Panc1 (cell line): ENCODE results near the gene TP53AIP1. TPM values are rescaled to one million over a fixed set of nuclear protein-coding genes. Genes with fewer than 3 reads are reported as not detected.

Experiments used
- ATAC-seq: fragments of 200-7000 bp; cut with Tn5 transposase; 2 replicates; pipeline ENCODE4 v1.9.1; 2020; ENCODE audit warnings: mild to moderate bottlenecking, moderate library complexity
- BruUV-seq: library from RNA; stranded (reverse); fragments of 400-500 nt; replicated peaks from 2 replicates; lab custom pipeline; 2021; lab: Mats Ljungman, UMichigan
- CTCF ChIA-PET: fragments of 300-600 bp; sonication (Branson Sonifier 250); formaldehyde crosslinking; loops from one replicate; lab custom pipeline; 2022; ENCODE audit warnings: antibody characterized with exemption; lab: Charles Lee
- POLR2A ChIA-PET: fragments of 300-600 bp; sonication (Branson Sonifier 250); formaldehyde crosslinking; loops from one replicate; lab custom pipeline; 2022; ENCODE audit warnings: antibody characterized with exemption; lab: Charles Lee
- DNase-seq: peaks from one replicate; pipeline ENCODE4 v3.0.0-alpha.2; 2010; ENCODE audit warnings: low read depth, low spot score
- H3K27ac ChIP-seq: 2 replicates; pipeline ENCODE4 v1.5.1; 2011; ENCODE audit warnings: mild to moderate bottlenecking, low read length, inconsistent platforms
- H3K27me3 ChIP-seq: fragments of 200-500 bp; sonication (Bioruptor generic); 2 replicates; pipeline ENCODE4 v1.6.0; 2014; ENCODE audit warnings: low read length, inconsistent platforms; ENCODE audit not compliant: control insufficient read depth, insufficient read depth
- H3K36me3 ChIP-seq: fragments of 200-500 bp; sonication (Bioruptor generic); 2 replicates; pipeline ENCODE4 v1.5.1; 2014; ENCODE audit warnings: inconsistent platforms, mild to moderate bottlenecking, low read length, moderate library complexity; ENCODE audit not compliant: control insufficient read depth, insufficient read depth
- H3K4me1 ChIP-seq: 2 replicates; pipeline ENCODE4 v1.5.1; 2011; ENCODE audit warnings: inconsistent platforms, mild to moderate bottlenecking, low read length, moderate library complexity; ENCODE audit not compliant: control insufficient read depth, insufficient read depth
- H3K4me3 ChIP-seq, 2 experiments: 2 replicates each; pipeline ENCODE4 v1.5.1; 2011 to 2012; ENCODE audit warnings: low read depth in 2 of 2, low read length in 2 of 2, mild to moderate bottlenecking in 2 of 2, inconsistent platforms in 1 of 2, moderate library complexity in 1 of 2
- H3K9me3 ChIP-seq: fragments of 200-500 bp; sonication (Bioruptor generic); 2 replicates; pipeline ENCODE4 v1.5.1; 2014; ENCODE audit warnings: low read depth, mild to moderate bottlenecking, inconsistent platforms, low read length, moderate library complexity; ENCODE audit not compliant: control insufficient read depth, insufficient read depth
- POLR2AphosphoS5 ChIP-seq: IDR thresholded peaks from 2 replicates; pipeline ENCODE4 v1.6.1; 2012; ENCODE audit warnings: mild to moderate bottlenecking, low read depth, low read length, moderate library complexity
- SIN3A ChIP-seq: IDR thresholded peaks from 2 replicates; pipeline ENCODE4 v1.6.1; 2012; ENCODE audit warnings: low read depth, mild to moderate bottlenecking, low read length, moderate library complexity, borderline replicate concordance; ENCODE audit not compliant: insufficient read depth
- TCF7L2 ChIP-seq: IDR thresholded peaks from 2 replicates; pipeline ENCODE4 v1.6.1; 2011; ENCODE audit warnings: mild to moderate bottlenecking, low read depth, low read length, inconsistent platforms
- in situ Hi-C: cut with HindIII; loops from 2 replicates; pipeline ENCODE4 v1.10.0; 2016; ENCODE audit warnings: low sequenced_read_pairs, low pct_unique_long_range_greater_than_20kb
- intact Hi-C: fragments of 100-400 bp; cut with micrococcal nuclease; formaldehyde crosslinking; loops from one replicate; pipeline ENCODE4 v1.10.0; 2022; ENCODE audit not compliant: unreplicated experiment
- total RNA-seq: library from RNA; stranded (reverse); gene quantifications from one replicate; pipeline ENCODE4 v1.2.1, GENCODE V29; 2021; ENCODE audit not compliant: unreplicated experiment
- TF ChIP-seq, protein P1 (sequence below): fragments of 450-650 bp; IDR thresholded peaks from 2 replicates; pipeline ENCODE4 v1.5.1; 2017; ENCODE audit warnings: mild to moderate bottlenecking
- TF ChIP-seq, protein P2 (sequence below), 2 experiments: IDR thresholded peaks; 2 replicates each; pipeline ENCODE4 v1.6.1; 2011 to 2012; ENCODE audit warnings: low read depth in 2 of 2, control low read depth in 1 of 2, low read length in 1 of 2, mild to moderate bottlenecking in 1 of 2, moderate library complexity in 1 of 2; ENCODE audit not compliant: insufficient read depth in 1 of 2

TP53AIP1 gene
- total RNA-seq, 1 experiment from 2014 or later, result 0.08 TPM

DNA sequence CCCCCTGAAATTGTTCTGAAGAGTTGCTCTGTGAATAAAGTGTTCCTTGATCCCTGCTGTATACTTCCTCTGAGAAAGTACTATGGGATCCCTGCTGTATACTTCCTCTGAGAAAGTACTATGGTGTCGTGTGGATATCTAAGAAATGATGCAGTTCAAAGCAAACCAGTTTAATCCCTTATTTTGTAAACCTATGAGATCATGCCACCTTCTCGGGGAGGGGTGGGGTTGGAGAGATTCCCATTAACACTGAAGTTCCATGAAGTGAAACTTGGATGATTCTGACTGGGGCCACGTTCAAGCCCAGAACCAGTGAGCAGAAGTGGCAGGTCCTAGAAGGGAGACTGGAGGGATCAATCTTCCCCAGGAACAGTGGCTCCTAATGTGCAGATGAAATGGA lies 13.0 kb upstream of the TP53AIP1 start:
- CTCF ChIA-PET, result interaction anchor here (0.6 to 2.2 kb wide), 2 partner anchors 70 to 74 kb away, joined by 7 to 53 read pairs; no protein-coding TSS in a partner anchor
- BruUV-seq, result no TSS peak
- TF ChIP-seq, protein P1, sequence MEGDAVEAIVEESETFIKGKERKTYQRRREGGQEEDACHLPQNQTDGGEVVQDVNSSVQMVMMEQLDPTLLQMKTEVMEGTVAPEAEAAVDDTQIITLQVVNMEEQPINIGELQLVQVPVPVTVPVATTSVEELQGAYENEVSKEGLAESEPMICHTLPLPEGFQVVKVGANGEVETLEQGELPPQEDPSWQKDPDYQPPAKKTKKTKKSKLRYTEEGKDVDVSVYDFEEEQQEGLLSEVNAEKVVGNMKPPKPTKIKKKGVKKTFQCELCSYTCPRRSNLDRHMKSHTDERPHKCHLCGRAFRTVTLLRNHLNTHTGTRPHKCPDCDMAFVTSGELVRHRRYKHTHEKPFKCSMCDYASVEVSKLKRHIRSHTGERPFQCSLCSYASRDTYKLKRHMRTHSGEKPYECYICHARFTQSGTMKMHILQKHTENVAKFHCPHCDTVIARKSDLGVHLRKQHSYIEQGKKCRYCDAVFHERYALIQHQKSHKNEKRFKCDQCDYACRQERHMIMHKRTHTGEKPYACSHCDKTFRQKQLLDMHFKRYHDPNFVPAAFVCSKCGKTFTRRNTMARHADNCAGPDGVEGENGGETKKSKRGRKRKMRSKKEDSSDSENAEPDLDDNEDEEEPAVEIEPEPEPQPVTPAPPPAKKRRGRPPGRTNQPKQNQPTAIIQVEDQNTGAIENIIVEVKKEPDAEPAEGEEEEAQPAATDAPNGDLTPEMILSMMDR, result no peak
- no peak for TF ChIP-seq SIN3A
- TF ChIP-seq, protein P2, sequence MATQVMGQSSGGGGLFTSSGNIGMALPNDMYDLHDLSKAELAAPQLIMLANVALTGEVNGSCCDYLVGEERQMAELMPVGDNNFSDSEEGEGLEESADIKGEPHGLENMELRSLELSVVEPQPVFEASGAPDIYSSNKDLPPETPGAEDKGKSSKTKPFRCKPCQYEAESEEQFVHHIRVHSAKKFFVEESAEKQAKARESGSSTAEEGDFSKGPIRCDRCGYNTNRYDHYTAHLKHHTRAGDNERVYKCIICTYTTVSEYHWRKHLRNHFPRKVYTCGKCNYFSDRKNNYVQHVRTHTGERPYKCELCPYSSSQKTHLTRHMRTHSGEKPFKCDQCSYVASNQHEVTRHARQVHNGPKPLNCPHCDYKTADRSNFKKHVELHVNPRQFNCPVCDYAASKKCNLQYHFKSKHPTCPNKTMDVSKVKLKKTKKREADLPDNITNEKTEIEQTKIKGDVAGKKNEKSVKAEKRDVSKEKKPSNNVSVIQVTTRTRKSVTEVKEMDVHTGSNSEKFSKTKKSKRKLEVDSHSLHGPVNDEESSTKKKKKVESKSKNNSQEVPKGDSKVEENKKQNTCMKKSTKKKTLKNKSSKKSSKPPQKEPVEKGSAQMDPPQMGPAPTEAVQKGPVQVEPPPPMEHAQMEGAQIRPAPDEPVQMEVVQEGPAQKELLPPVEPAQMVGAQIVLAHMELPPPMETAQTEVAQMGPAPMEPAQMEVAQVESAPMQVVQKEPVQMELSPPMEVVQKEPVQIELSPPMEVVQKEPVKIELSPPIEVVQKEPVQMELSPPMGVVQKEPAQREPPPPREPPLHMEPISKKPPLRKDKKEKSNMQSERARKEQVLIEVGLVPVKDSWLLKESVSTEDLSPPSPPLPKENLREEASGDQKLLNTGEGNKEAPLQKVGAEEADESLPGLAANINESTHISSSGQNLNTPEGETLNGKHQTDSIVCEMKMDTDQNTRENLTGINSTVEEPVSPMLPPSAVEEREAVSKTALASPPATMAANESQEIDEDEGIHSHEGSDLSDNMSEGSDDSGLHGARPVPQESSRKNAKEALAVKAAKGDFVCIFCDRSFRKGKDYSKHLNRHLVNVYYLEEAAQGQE (IDR thresholded peaks at IDR 0.05; ENCODE audit: insufficient read depth in 1 of 2, low read depth in 2 of 2, low read length in 1 of 2), result no peak
- no peak for TF ChIP-seq POLR2AphosphoS5
- TF ChIP-seq TCF7L2, result no peak
- ATAC-seq (no peak), DNase-seq (no peak)
- POLR2A ChIA-PET, result no interaction called here
- H3K36me3 ChIP-seq, result no peaks in the 10 kb centered on the region
- no peak overlapping the region for H3K27ac ChIP-seq
- H3K4me1 ChIP-seq, result no peaks in the 10 kb centered on the region
- in situ Hi-C loops (no loop called here), intact Hi-C loops (loop anchor here (1.0 to 10.0 kb wide), 2 partner anchors 71 to 379 kb away; no protein-coding TSS in a partner anchor)
- no peak overlapping the region for H3K4me3 ChIP-seq
- no peaks in the 10 kb centered on the region for H3K9me3 ChIP-seq
- no peaks in the 10 kb centered on the region for H3K27me3 ChIP-seq

DNA sequence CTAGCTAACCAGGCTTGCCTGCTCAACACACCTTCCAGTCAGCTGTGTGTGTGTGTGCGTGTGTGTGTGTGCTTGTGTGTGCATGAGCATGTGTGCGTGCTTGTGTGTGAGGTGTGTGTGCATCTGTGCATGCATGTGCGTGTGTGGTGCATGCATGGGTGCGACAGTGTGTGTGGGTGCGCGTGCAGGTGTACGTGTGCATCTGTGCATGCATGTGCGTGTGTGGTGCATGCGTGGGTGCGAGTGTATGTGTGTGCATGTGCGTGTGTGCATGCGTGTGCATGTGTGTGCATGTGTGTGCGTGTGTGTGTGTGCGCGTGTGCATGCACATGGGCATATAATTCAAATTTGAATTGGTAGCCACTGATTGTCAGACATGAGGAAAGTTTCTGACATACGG lies 10.5 kb upstream of the TP53AIP1 start:
- CTCF ChIA-PET, result no interaction called here
- in situ Hi-C loops, result no loop called here

More for the DNA sequence above, 10.5 kb upstream of the TP53AIP1 start:
- DNase-seq, result no peak
- no peaks in the 10 kb centered on the region for H3K36me3 ChIP-seq
- H3K4me1 ChIP-seq, result no peaks in the 10 kb centered on the region
- no peaks in the 10 kb centered on the region for H3K27me3 ChIP-seq
- BruUV-seq, result no TSS peak
- no peak overlapping the region for H3K4me3 ChIP-seq
- POLR2A ChIA-PET, result no interaction called here
- TF ChIP-seq POLR2AphosphoS5, result no peak
- TF ChIP-seq, protein P1, result no peak
- no peak for TF ChIP-seq SIN3A
- TF ChIP-seq, protein P2 (IDR thresholded peaks at IDR 0.05; ENCODE audit: insufficient read depth in 1 of 2, low read depth in 2 of 2, low read length in 1 of 2), result no peak
- TF ChIP-seq TCF7L2, result no peak
- no peak overlapping the region for H3K27ac ChIP-seq
- no peaks in the 10 kb centered on the region for H3K9me3 ChIP-seq
- intact Hi-C loops, result loop anchor here (10.0 kb wide), 1 partner anchor 382 kb away; no protein-coding TSS in a partner anchor
- no peak for ATAC-seq
